Neural progenitor cell (in vitro differentiated cells): Measurements from ENCODE around the gene MGAT4A.

Experiments used
- EZH2 ChIP-seq: fragments of 200-600 bp; sonication (generic); IDR thresholded peaks from 2 replicates; pipeline ENCODE4 v1.6.1; 2017; ENCODE audit warnings: antibody characterized with exemption, mild to moderate bottlenecking, moderate library complexity
- TF ChIP-seq, protein P1 (sequence below): fragments of 200-600 bp; sonication (generic); IDR thresholded peaks from 2 replicates; pipeline ENCODE4 v1.5.1; 2017; ENCODE audit warnings: antibody characterized with exemption, mild to moderate bottlenecking

DNA sequence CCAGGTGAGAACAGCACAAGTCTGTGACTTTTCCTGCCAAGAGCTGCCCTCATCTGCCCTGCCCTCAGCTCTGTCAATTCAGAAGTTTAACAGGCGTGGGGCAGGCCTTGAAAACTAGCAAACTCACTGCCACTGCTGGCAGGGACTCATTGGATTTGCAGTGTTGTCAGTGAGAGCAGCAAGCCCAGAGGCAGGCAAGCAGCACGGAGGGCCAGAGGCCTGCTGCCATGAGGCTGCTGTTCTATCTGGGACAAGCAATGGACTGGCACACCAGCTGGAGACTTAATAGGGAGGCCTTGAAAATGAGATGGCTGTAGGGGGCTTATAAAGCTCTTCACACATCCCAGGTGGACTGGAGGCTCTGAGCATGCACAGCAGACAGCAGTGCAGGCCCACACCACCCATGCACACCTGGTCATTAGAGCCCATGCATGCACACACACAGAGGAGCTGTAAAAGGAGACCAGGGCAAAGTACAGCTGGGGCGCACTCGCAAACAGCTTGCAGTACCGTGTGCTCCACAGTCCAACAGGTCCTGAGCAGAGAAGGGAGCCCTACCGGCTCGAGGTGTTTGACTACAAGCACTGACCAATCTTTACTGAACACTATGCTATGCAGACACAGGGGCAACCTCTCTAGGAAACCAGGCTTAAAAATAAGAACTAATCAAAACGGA, 28.7 kb downstream of the MGAT4A start:
- TF ChIP-seq, protein P1, sequence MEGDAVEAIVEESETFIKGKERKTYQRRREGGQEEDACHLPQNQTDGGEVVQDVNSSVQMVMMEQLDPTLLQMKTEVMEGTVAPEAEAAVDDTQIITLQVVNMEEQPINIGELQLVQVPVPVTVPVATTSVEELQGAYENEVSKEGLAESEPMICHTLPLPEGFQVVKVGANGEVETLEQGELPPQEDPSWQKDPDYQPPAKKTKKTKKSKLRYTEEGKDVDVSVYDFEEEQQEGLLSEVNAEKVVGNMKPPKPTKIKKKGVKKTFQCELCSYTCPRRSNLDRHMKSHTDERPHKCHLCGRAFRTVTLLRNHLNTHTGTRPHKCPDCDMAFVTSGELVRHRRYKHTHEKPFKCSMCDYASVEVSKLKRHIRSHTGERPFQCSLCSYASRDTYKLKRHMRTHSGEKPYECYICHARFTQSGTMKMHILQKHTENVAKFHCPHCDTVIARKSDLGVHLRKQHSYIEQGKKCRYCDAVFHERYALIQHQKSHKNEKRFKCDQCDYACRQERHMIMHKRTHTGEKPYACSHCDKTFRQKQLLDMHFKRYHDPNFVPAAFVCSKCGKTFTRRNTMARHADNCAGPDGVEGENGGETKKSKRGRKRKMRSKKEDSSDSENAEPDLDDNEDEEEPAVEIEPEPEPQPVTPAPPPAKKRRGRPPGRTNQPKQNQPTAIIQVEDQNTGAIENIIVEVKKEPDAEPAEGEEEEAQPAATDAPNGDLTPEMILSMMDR = no peak
- no peak for TF ChIP-seq EZH2
